NCI-H345 treated with DMSO at 0.1 percent for 48 hours (cell line): ENCODE measurements around the gene C15orf39.
"Not testable (repeated sequence)": the region's sequence is repeated elsewhere in the genome, so short reads cannot be mapped to it uniquely, and the experiment has no call there.

Source experiments
- DNase-seq: peaks from one replicate; lab custom pipeline; 2025; ENCODE audit not compliant: unreplicated experiment; lab: John Stamatoyannopoulos, UW

Gene C15orf39

GRCh38 chr15:75209289-75209676 lies 7.6 kb downstream of the C15orf39 start:
- DNase-seq = no peak

GRCh38 chr15:75210811-75211230 lies 9.1 kb downstream of the C15orf39 start:
- no peak for DNase-seq

- no peak for DNase-seq
These were observed 9.9 kb downstream of the C15orf39 start for GRCh38 chr15:75211436-75212199.

GRCh38 chr15:75212200-75212858 lies 10.6 kb downstream of the C15orf39 start:
- DNase-seq = no peak

- DNase-seq = no peak
These were observed 11.6 kb downstream of the C15orf39 start for GRCh38 chr15:75213212-75213767.

- no peak for DNase-seq
These were observed 12.1 kb downstream of the C15orf39 start for GRCh38 chr15:75213768-75214221.

GRCh38 chr15:75214293-75215096 lies 12.8 kb downstream of the C15orf39 start:
- DNase-seq = no peak

GRCh38 chr15:75215107-75216004 lies 13.7 kb downstream of the C15orf39 start:
- DNase-seq = no peak

GRCh38 chr15:75217012-75217411 lies 15.3 kb downstream of the C15orf39 start:
- no peak for DNase-seq

- DNase-seq = not testable (repeated sequence)
These were observed 15.9 kb downstream of the C15orf39 start for GRCh38 chr15:75217574-75217973.

GRCh38 chr15:75219507-75219929 lies 17.8 kb downstream of the C15orf39 start:
- DNase-seq = not testable (repeated sequence)

GRCh38 chr15:75223688-75224087 lies 22.0 kb downstream of the C15orf39 start:
- DNase-seq = no peak

- no peak for DNase-seq
These were observed 22.6 kb downstream of the C15orf39 start for GRCh38 chr15:75224281-75224680.

- not testable (repeated sequence) for DNase-seq
These were observed 23.6 kb downstream of the C15orf39 start for GRCh38 chr15:75225102-75225836.

GRCh38 chr15:75225951-75226732 lies 24.5 kb downstream of the C15orf39 start:
- DNase-seq = no peak

- DNase-seq = not testable (repeated sequence)
These were observed 25.4 kb downstream of the C15orf39 start for GRCh38 chr15:75227112-75227511.

- DNase-seq = no peak
These were observed 26.1 kb downstream of the C15orf39 start for GRCh38 chr15:75227663-75228280.

GRCh38 chr15:75228787-75229186 lies 27.1 kb downstream of the C15orf39 start:
- no peak for DNase-seq
